Stimulated activated CD8-positive, alpha-beta memory T cell treated with anti-CD3 and anti-CD28 coated beads, Interleukin-15, amount 100 ng/mL, for 48 hours (primary cell): Measurements from ENCODE around the gene VRK1.
"Not testable (repeated sequence)": the region's sequence is repeated elsewhere in the genome, so short reads cannot be mapped to it uniquely, and the experiment has no call there.

Experiments used
- DNase-seq, 2 donors: peaks; one replicate each; pipeline ENCODE4 v3.0.0-alpha.2; 2020; ENCODE audit warnings: low read depth in 2 of 2

VRK1 gene

GRCh38 chr14:96883974-96884373 lies 86.8 kb downstream of the VRK1 start:
- not testable (repeated sequence) for DNase-seq

- no peak for DNase-seq
These were observed 91.0 kb downstream of the VRK1 start for GRCh38 chr14:96888158-96888557.

GRCh38 chr14:96888593-96888992 lies 91.4 kb downstream of the VRK1 start:
- DNase-seq = no peak

GRCh38 chr14:96889091-96889490 lies 91.9 kb downstream of the VRK1 start:
- no peak for DNase-seq

- no peak for DNase-seq
These were observed 96.9 kb downstream of the VRK1 start for GRCh38 chr14:96893966-96894622.

- DNase-seq = no peak
These were observed 97.8 kb downstream of the VRK1 start for GRCh38 chr14:96894966-96895365.

GRCh38 chr14:96895658-96896271 lies 98.6 kb downstream of the VRK1 start:
- no peak for DNase-seq

GRCh38 chr14:96897184-96897583 lies 100.0 kb downstream of the VRK1 start:
- no peak for DNase-seq

GRCh38 chr14:96901227-96901626 lies 104.0 kb downstream of the VRK1 start:
- no peak for DNase-seq

- DNase-seq = no peak
These were observed 104.8 kb downstream of the VRK1 start for GRCh38 chr14:96902004-96902403.

GRCh38 chr14:96903444-96904023 lies 106.4 kb downstream of the VRK1 start:
- no peak for DNase-seq

GRCh38 chr14:96904201-96904600 lies 107.0 kb downstream of the VRK1 start:
- DNase-seq = no peak

GRCh38 chr14:96905065-96905464 lies 107.9 kb downstream of the VRK1 start:
- no peak for DNase-seq

GRCh38 chr14:96905825-96906224 lies 108.6 kb downstream of the VRK1 start:
- no peak for DNase-seq

- no peak for DNase-seq
These were observed 109.3 kb downstream of the VRK1 start for GRCh38 chr14:96906434-96906833.

GRCh38 chr14:96909841-96910364 lies 112.7 kb downstream of the VRK1 start:
- DNase-seq = no peak

- DNase-seq = no peak
These were observed 114.4 kb downstream of the VRK1 start for GRCh38 chr14:96911499-96912149.

GRCh38 chr14:96914571-96915128 lies 117.5 kb downstream of the VRK1 start:
- no peak for DNase-seq

GRCh38 chr14:96915478-96915877 lies 118.3 kb downstream of the VRK1 start:
- no peak for DNase-seq

GRCh38 chr14:96916751-96917150 lies 119.6 kb downstream of the VRK1 start:
- no peak for DNase-seq

- no peak for DNase-seq
These were observed 120.3 kb downstream of the VRK1 start for GRCh38 chr14:96917442-96917963.

- no peak for DNase-seq
These were observed 122.8 kb downstream of the VRK1 start for GRCh38 chr14:96920023-96920422.
